ENCODE measurements around the gene FBXO47. TPM values are rescaled to one million over a fixed set of nuclear protein-coding genes. Genes with fewer than 3 reads are reported as not detected.
"Not testable (repeated sequence)": the region's sequence is repeated elsewhere in the genome, so short reads cannot be mapped to it uniquely, and the experiment has no call there.

Gene FBXO47
- total RNA-seq, 1 donor from 2014 or later, result not detected

GRCh38 chr17:38958756-38959155 lies 8.4 kb downstream of the FBXO47 start:
- no peak for TF ChIP-seq CTCF (IDR thresholded peaks at IDR 0.05; ENCODE audit: unreplicated experiment)
- Mint-ChIP-seq H3K27ac (peak overlapping the region; percentile 95), H3K9me3 (no peaks in the 10 kb centered on the region), H3K27me3 (ENCODE audit: low read depth) (no peaks in the 10 kb centered on the region), H3K4me3 (no peak overlapping the region), H3K36me3 (no peaks in the 10 kb centered on the region), H3K4me1 (peaks cover 29% of the 10 kb centered on the region)
- no peak for DNase-seq (ENCODE audit: low spot score in 2 of 2, unreplicated experiment in 2 of 2)

- no peaks in the 10 kb centered on the region for H3K36me3 Mint-ChIP-seq
These were observed 8.9 kb downstream of the FBXO47 start for GRCh38 chr17:38958326-38958725.

GRCh38 chr17:38953800-38954199 lies 13.4 kb downstream of the FBXO47 start:
- not testable (repeated sequence) for DNase-seq (ENCODE audit: low spot score in 2 of 2, unreplicated experiment in 2 of 2); H3K27ac Mint-ChIP-seq; H3K9me3 Mint-ChIP-seq; H3K36me3 Mint-ChIP-seq; H3K4me3 Mint-ChIP-seq; H3K27me3 Mint-ChIP-seq (ENCODE audit: low read depth)
- peaks cover 11% of the 10 kb centered on the region for H3K4me1 Mint-ChIP-seq

More at GRCh38 chr17:38958326-38958725, 8.9 kb downstream of the FBXO47 start:
- Mint-ChIP-seq H3K27me3 (ENCODE audit: low read depth) (no peaks in the 10 kb centered on the region), H3K27ac (peak overlapping the region; percentile 98), H3K4me1 (peaks cover 29% of the 10 kb centered on the region), H3K4me3 (no peak overlapping the region), H3K9me3 (no peaks in the 10 kb centered on the region)
- no peak for TF ChIP-seq CTCF (IDR thresholded peaks at IDR 0.05; ENCODE audit: unreplicated experiment)
- no peak for DNase-seq (ENCODE audit: low spot score in 2 of 2, unreplicated experiment in 2 of 2)

GRCh38 chr17:38947189-38947588 lies 20.0 kb downstream of the FBXO47 start:
- Mint-ChIP-seq H3K27ac (no peak overlapping the region), H3K9me3 (no peaks in the 10 kb centered on the region), H3K27me3 (ENCODE audit: low read depth) (no peaks in the 10 kb centered on the region), H3K4me1 (no peaks in the 10 kb centered on the region), H3K36me3 (no peaks in the 10 kb centered on the region), H3K4me3 (no peak overlapping the region)
- TF ChIP-seq CTCF (IDR thresholded peaks at IDR 0.05; ENCODE audit: unreplicated experiment), result no peak
- DNase-seq (ENCODE audit: low spot score in 2 of 2, unreplicated experiment in 2 of 2), result no peak

- Mint-ChIP-seq H3K9me3 (no peaks in the 10 kb centered on the region), H3K4me1 (peaks cover 4% of the 10 kb centered on the region), H3K4me3 (no peak overlapping the region), H3K27me3 (ENCODE audit: low read depth) (no peaks in the 10 kb centered on the region), H3K27ac (no peak overlapping the region), H3K36me3 (no peaks in the 10 kb centered on the region)
- DNase-seq (ENCODE audit: low spot score in 2 of 2, unreplicated experiment in 2 of 2), result no peak
- no peak for TF ChIP-seq CTCF (IDR thresholded peaks at IDR 0.05; ENCODE audit: unreplicated experiment)
These were observed 23.6 kb downstream of the FBXO47 start for GRCh38 chr17:38943607-38944006.

- Mint-ChIP-seq H3K27ac (no peak overlapping the region), H3K27me3 (ENCODE audit: low read depth) (no peaks in the 10 kb centered on the region), H3K36me3 (no peaks in the 10 kb centered on the region), H3K4me1 (peaks cover 4% of the 10 kb centered on the region), H3K9me3 (no peaks in the 10 kb centered on the region), H3K4me3 (no peak overlapping the region)
- no peak for TF ChIP-seq CTCF (IDR thresholded peaks at IDR 0.05; ENCODE audit: unreplicated experiment)
- no peak for DNase-seq (ENCODE audit: low spot score in 2 of 2, unreplicated experiment in 2 of 2)
These were observed 24.4 kb downstream of the FBXO47 start for GRCh38 chr17:38942696-38943334.
